Stimulated activated CD4-positive, alpha-beta T cell treated with anti-CD3 and anti-CD28 coated beads, Interleukin-12 subunit alpha, Interleukin-12 subunit beta, amount 100 ng/mL, for 24 hours (primary cell): ENCODE results near the gene COX4I2.

Source experiments
- DNase-seq, 2 experiments: peaks; one replicate each; pipeline ENCODE4 v3.0.0-alpha.2; 2020; ENCODE audit warnings: low read depth in 2 of 2

The COX4I2 gene

GRCh38 chr20:31693987-31694661 is 56.4 kb downstream of the COX4I2 start:
- DNase-seq = no peak
